Measurements from ENCODE around the gene ZNG1A. TPM values are rescaled to one million over a fixed set of nuclear protein-coding genes. Genes with fewer than 3 reads are reported as not detected.

Gene ZNG1A
- total and polyA plus RNA-seq, 9 of the 15 experiments (the other 6 are each of a cell fraction or from before 2014, with no cell fraction given), result 20.7 to 90.6 (median 41.7) TPM

DNA sequence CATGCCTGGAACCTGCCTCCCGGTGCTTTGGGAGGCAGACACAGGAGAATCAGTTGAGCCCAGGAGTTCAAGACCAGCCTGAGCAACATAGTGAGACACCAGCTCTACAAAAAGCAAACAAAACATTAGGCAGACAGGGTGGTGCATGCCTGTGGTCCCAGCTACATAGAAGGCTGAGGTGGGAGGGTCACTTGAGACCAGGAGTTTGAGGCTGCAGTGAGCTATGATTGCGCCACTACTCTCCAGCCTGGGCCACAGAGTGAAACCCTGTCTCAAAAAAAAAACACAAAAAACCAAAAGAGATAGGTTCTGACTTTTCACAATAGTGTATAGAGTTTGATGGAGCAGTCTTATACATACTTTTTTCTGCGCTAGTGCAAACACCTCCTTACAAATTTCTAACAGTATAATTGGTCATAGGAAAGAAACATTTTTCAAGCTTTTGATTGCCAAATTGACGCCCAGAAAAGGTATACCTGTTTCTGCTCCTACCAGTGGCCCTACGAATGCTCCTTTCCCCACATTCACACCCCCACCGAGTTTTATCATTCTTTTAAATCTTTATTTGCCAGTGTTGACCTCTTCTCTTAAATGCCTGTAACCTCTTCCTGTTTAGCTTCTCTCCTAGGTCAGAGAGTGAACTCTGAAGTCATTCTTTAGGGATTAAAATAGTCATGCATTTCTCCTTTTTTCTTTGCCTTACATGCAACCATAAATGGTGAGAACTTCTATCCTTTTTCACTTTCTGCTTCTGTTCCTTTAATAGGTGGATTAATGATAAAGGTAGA, 43.3 kb upstream of the ZNG1A start (continued):
- TF ChIP-seq NR2C1 (IDR thresholded peaks at IDR 0.05), result peak; percentile 62; the same call in 1 of the 2 replicates
- peak; percentile 61 for TF ChIP-seq NR2C1 (tag; IDR thresholded peaks at IDR 0.05)
- no peak for TF ChIP-seq ILK (tag; IDR thresholded peaks at IDR 0.05; ENCODE audit: borderline replicate concordance, low read depth)
- no peak for TF ChIP-seq TGIF2 (CRISPR knock-in tag; IDR thresholded peaks at IDR 0.05)
- TF ChIP-seq ZNF717 (CRISPR knock-in tag; IDR thresholded peaks at IDR 0.05), result no peak
- TF ChIP-seq, protein P1, sequence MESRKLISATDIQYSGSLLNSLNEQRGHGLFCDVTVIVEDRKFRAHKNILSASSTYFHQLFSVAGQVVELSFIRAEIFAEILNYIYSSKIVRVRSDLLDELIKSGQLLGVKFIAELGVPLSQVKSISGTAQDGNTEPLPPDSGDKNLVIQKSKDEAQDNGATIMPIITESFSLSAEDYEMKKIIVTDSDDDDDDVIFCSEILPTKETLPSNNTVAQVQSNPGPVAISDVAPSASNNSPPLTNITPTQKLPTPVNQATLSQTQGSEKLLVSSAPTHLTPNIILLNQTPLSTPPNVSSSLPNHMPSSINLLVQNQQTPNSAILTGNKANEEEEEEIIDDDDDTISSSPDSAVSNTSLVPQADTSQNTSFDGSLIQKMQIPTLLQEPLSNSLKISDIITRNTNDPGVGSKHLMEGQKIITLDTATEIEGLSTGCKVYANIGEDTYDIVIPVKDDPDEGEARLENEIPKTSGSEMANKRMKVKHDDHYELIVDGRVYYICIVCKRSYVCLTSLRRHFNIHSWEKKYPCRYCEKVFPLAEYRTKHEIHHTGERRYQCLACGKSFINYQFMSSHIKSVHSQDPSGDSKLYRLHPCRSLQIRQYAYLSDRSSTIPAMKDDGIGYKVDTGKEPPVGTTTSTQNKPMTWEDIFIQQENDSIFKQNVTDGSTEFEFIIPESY (CRISPR knock-in tag; IDR thresholded peaks at IDR 0.05), result no peak
- TF ChIP-seq, protein P2, sequence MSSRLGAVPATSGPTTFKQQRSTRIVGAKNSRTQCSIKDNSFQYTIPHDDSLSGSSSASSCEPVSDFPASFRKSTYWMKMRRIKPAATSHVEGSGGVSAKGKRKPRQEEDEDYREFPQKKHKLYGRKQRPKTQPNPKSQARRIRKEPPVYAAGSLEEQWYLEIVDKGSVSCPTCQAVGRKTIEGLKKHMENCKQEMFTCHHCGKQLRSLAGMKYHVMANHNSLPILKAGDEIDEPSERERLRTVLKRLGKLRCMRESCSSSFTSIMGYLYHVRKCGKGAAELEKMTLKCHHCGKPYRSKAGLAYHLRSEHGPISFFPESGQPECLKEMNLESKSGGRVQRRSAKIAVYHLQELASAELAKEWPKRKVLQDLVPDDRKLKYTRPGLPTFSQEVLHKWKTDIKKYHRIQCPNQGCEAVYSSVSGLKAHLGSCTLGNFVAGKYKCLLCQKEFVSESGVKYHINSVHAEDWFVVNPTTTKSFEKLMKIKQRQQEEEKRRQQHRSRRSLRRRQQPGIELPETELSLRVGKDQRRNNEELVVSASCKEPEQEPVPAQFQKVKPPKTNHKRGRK (tag; IDR thresholded peaks at IDR 0.05), result no peak
- TF ChIP-seq, protein P3, sequence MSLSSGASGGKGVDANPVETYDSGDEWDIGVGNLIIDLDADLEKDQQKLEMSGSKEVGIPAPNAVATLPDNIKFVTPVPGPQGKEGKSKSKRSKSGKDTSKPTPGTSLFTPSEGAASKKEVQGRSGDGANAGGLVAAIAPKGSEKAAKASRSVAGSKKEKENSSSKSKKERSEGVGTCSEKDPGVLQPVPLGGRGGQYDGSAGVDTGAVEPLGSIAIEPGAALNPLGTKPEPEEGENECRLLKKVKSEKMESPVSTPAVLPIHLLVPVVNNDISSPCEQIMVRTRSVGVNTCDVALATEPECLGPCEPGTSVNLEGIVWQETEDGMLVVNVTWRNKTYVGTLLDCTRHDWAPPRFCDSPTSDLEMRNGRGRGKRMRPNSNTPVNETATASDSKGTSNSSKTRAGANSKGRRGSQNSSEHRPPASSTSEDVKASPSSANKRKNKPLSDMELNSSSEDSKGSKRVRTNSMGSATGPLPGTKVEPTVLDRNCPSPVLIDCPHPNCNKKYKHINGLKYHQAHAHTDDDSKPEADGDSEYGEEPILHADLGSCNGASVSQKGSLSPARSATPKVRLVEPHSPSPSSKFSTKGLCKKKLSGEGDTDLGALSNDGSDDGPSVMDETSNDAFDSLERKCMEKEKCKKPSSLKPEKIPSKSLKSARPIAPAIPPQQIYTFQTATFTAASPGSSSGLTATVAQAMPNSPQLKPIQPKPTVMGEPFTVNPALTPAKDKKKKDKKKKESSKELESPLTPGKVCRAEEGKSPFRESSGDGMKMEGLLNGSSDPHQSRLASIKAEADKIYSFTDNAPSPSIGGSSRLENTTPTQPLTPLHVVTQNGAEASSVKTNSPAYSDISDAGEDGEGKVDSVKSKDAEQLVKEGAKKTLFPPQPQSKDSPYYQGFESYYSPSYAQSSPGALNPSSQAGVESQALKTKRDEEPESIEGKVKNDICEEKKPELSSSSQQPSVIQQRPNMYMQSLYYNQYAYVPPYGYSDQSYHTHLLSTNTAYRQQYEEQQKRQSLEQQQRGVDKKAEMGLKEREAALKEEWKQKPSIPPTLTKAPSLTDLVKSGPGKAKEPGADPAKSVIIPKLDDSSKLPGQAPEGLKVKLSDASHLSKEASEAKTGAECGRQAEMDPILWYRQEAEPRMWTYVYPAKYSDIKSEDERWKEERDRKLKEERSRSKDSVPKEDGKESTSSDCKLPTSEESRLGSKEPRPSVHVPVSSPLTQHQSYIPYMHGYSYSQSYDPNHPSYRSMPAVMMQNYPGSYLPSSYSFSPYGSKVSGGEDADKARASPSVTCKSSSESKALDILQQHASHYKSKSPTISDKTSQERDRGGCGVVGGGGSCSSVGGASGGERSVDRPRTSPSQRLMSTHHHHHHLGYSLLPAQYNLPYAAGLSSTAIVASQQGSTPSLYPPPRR (CRISPR knock-in tag; IDR thresholded peaks at IDR 0.05; ENCODE audit: borderline replicate concordance), result no peak
- no peak for TF ChIP-seq ZBTB17 (CRISPR knock-in tag; IDR thresholded peaks at IDR 0.05)
- TF ChIP-seq EGR1 (conservative IDR thresholded peaks at IDR 0.05), result no peak
- TF ChIP-seq CHD1 (IDR thresholded peaks at IDR 0.05; ENCODE audit: low read length), result no peak
- no peak for TF ChIP-seq MEF2A (IDR thresholded peaks at IDR 0.05; ENCODE audit: control insufficient read depth, low read depth, low read length)
- no peak for TF ChIP-seq BCOR (IDR thresholded peaks at IDR 0.05)
- TF ChIP-seq MXI1 (IDR thresholded peaks at IDR 0.05; ENCODE audit: low read depth, low read length), result no peak
- TF ChIP-seq NR2C2 (CRISPR knock-in tag; IDR thresholded peaks at IDR 0.05), result no peak
- peak; percentile 82 for TF ChIP-seq NR2C2 (tag; IDR thresholded peaks at IDR 0.05)
- TF ChIP-seq ZKSCAN1 (IDR thresholded peaks at IDR 0.05; ENCODE audit: low read depth, low read length), result no peak
- no peak for TF ChIP-seq ZBTB8A (IDR thresholded peaks at IDR 0.05; ENCODE audit: partially characterized antibody)
